Stimulated activated CD4-positive, alpha-beta T cell treated with anti-CD3 and anti-CD28 coated beads, Interleukin-15, amount 100 ng/mL, for 48 hours (primary cell): ENCODE results near the gene MVK.

Experiments
- DNase-seq, 2 donors: peaks; one replicate each; pipeline ENCODE4 v3.0.0-alpha.2; 2020; ENCODE audit warnings: low read depth in 2 of 2

The MVK gene

DNA sequence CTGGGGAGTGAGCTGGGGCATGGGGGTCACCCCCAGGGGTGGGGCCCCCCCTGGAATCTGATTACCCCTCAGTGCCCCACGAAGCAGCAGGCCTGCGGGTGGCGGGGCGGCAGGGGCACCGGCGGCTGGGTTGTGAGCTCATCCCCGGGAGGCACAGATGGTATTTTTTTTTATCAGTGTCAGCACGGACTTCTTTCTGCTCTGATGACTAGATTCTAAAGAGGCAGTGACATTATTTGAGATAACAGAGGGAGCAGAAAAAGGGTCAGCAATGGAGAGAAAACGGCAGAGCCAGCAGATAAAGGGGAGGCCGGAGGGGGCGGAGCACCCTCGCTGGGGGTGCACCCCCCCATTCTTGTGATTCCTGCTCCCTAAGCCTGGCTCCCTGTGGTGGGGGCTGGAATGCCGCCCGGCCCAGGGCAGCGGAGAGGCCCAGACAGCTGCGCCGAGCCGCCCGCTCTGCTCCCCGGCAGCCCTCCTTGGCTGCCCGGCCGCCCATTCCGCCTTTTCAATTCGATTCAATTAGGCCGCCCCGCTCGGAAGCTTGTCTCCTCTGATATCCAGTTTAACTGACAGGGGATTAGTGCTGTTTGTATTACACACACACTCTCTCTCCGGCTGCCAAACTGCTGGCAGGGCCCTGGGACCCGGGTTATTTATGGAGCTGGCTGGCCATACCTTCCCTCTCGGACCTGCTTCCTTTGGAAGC, 32.9 kb downstream of the MVK start:
- no peak for DNase-seq

DNA sequence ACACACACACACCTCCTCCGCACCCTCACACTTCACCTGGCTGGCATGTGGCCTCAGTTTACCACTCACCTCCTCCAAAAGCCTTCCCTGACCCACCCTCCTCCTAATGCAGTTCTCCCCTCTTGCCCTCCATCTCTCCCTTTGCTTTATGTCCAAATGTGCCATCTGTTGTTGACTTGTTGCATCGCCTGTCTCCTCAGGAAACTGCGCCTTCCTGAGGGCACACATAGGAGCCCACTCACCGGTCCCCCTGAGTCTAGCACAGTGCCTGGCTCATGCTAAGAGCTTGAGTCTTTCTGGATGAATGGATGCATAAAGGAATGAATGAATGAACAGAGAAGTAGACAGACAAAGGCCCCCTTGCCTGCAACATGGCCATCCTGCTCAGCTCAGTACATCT, 34.0 kb downstream of the MVK start:
- DNase-seq, result no peak

DNA sequence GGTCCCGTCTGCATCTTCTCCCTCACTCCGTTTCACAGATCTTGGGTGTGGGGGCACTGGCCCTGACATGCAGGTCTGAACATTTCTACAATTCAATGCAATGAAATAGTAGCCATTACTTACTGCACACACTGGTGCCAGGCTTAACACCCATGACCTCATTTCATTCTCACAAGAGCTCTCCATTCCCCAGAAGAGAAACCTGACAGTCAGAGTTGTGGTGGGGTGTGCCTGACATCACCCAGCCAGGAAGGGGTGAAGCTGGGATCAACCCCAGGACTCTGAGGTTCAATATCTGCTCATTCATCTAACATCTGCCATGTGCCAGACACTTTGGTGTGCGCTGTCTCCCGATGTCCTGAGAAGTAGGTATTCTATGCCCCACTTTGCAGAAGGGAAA, 34.7 kb downstream of the MVK start:
- DNase-seq, result no peak

DNA sequence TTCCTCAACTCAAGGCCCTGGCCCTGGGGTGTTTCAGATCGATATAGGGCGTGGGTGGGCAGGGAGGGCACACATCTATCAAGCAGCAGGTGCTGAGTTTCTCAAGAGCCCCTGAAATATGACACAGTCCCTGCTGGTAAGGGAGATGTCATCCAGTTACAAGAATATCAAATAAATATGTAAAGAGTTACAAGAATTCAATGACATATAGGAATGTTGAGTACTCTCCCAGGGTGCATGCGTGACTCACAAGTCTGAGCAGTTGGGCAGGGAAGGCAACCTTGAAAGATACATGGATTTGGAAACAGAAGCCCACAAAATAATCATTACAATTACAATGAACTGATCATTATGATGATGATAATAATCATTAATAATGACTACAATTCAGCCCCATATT, 35.2 kb downstream of the MVK start:
- no peak for DNase-seq

DNA sequence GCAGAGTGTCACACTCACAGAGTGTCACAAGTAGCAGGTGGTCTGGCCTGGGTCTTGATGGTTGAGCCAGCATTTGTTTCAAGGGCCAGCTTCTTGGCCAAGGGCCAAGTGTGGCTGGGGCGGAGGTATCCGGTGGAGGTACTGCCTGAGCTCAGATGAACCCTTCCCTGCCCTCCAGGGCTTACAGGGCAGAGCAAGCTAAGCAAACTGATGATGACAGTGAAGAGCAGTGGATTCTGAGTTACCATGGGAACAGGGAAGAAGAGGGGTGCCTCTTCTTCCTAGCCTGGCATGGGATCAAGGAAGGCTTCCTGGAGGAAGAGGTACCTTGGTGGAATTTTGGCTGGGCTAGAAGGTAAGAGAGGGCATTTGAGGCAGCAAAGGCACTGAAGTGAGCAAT, 35.7 kb downstream of the MVK start:
- DNase-seq, result no peak

DNA sequence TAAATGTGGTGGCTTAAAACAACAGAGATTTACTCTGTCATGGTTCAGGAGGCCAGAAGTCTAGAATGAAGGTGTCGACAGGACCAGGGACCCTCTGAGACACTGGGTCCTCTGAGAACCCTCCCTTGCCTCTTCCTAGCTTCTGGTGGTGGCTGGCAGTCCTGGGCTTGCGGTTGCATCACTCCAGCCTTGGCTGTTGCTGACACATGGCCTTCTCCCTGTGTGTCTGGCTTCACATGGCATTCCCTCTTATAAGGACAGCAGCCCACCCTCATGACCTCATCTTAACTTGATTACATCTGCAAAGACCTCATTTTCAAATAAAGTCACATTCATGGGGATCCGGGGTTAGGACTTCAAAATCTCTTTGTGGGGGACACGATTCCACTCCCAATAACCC, 36.9 kb downstream of the MVK start:
- no peak for DNase-seq

DNA sequence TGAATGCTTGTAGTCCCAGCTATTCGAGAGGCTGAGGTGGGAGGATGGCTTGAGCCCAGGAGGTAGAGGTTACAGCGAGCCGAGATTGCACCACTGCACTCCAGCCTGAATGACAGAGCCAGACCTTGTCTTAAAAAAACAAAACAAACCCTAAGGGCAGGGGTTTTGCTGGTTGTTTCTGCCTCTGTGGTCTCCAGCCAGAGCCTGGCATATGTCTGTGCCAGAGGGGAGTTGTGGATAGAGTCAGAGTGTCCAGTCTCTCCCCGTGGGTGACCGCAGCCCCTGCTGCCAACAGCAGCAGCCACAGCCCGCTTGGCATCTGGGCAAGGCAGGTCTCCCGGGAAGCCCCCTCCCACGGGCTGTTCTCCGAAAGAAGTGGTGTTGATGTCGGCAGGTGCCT, 37.6 kb downstream of the MVK start:
- no peak for DNase-seq

DNA sequence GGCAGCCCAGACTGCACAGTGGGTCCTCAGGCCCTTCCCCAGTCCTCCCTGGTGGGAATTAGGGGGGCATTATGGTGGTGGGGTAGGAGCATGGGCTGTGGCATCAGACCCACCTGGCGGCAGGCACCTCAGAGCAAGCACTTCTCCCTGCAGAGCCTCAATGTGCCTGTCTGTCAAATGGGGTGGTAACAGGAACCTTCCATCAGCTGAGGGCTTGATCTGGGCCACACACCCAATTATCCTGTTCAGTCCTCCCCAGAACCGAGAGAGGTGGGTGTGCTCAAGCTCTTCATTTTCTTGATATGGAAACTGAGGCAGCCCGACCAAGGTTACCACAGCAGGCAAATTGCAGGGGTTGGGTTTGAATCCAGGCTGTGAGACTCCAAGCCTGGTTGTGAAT, 38.4 kb downstream of the MVK start:
- no peak for DNase-seq

DNA sequence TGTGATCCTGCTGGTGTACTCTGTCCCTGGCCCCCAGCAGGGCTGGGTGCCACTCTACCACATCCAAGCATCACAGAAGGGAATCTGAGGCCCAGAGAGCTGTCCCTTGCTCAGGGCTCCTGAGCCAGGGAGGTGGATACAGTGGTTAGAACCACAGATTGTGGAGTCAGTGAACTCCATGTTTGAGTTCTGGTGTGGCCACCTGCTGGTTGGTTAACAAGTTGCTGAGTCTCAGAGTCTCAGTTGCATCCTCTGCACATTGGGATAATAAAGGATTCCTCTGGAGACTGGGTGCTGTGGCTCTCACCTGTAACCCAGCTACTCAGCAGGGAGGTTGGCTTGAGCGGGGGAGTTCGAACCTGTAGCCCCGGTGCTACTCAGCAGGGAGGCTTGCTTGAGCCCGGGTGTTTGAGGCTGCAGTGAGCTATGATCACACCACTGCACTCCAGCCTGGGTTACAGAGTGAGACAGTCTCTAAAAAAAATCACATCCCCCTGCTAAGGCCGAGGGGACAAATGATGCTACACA, 39.4 kb downstream of the MVK start:
- no peak for DNase-seq

DNA sequence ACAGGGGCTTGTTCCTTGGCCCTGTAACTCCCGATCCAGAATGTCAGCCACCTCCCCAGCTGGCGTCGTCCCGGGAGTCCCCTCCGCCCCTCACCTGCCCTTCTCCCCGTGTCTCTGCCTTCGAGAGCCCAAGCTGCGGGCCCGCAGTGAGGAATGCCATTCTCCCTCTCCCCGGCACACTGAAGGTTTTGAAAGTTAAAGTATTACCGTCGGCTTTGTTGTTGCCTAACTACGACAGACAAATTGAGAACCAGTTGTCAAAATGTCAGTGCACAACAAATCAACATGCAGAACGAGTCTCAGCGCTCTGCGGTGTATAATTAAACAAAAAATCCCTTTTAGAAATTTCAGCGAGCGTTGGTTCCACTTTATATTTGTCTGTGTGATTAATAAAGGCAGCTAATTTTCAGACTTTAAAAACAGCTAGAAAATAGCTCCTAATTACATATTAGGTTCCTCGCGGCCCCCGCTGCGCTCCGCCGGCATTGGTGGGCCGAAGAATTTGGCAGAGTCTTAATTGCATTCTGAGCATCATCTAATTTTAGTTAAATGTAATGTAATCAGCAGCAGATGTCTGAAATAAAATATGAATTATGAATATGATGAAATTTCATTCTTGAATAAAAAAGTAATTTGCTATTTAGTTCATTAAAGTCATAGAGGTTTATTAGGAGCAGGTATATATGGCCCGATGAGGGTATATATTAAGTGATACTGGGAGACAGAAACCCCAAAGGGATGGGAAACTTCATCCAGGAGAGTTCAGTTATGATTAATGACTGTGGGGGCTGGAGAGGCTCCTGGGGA, 40.3 kb downstream of the MVK start:
- DNase-seq, result no peak

DNA sequence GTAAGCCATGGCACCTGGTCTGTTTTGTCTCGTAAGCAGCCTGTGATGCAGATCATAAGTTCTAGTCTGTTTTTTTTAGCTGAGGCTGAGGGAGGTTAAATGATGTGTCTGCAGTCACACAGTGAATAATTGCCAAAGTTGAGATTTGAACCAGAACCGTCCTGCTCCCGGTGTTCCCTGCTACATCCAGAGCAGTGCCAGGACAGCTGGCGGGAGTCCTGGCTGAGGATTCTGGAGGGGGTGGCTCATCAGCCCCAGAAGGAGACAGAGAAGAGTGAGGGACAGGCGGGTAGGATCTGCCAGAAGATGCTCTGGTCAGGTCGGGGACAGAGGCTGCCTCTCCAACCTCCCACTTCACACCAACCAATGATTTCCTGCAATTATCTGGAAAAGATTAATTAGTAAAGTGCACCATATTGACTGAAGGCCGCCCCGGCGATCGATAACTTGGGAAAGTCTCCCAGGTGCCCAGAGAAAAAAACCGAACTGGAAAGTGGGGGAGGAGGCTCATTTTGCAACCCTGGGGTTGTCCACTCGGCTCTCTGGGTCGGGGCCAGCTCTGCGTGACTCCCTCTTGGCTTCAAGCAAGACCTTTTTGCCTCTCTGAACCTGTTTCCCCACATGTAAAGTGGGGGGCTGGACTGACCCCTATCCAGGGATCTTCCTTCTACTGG, 42.1 kb downstream of the MVK start:
- no peak for DNase-seq

DNA sequence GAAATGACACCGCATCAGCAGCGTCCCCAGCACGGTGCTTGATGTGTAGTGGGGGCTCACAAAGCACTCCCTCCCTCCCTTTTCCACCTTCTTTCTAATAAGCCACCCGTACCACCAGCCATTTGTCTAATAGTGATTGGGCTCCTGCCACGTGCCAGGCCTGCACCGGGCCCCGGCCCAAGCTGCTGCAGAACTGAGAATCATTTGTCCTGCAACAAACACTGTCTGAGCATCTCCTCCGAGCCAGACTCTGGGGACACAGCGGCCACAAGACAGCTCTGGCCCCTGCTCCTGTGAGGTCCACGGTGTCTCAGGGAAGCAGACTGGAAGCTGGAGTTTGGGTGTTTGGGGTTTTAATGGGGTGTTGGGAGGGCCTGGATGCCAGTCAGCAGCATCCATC, 43.9 kb downstream of the MVK start:
- no peak for DNase-seq

DNA sequence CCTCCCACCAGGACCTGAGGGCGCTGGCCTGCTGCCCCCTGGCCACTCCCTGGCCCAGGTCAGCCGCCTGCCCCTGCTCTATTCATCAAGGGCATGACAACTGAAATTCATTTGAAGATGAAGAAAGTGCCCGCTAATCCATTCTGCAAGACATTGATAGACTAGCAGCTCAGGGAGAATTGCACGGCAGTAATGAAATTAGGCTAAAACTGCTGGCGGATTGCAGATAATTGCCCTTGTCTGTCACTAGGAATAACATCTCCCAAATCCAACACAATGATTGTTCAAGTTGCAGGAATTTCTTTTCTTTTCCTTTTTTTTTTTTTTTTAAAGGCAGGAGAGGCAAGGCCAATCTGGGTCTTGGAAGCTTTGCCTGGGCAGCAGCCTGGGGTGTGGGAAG, 44.5 kb downstream of the MVK start:
- no peak for DNase-seq

DNA sequence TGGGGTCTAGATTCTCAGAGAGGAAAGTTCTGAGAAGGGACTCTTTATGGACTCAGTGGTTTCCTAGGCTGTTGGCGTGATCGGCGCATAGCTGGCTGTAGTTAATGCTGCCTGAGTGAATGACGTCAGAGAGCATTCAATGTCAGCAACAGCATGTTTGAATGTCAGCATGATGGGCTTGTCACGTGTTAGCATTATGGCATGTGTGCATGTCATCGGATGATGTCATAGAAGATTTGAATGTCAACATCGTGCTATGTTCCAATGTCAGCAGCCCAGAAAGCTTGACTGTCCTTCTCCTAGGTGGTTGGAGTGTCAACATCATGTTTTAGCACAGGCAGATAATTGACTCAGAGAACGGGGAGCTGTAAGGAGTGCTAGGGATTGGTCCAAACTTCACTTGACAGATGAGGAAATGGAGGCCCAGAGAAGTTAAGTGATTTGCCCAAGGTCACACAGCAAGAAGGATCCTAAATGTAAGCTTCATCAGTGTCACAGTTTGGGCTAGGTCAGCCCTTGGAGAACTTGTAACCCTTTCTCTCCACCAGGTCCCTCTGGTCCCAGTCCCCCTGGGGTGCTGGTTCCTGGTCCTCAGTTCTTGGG, 45.5 kb downstream of the MVK start:
- no peak for DNase-seq

DNA sequence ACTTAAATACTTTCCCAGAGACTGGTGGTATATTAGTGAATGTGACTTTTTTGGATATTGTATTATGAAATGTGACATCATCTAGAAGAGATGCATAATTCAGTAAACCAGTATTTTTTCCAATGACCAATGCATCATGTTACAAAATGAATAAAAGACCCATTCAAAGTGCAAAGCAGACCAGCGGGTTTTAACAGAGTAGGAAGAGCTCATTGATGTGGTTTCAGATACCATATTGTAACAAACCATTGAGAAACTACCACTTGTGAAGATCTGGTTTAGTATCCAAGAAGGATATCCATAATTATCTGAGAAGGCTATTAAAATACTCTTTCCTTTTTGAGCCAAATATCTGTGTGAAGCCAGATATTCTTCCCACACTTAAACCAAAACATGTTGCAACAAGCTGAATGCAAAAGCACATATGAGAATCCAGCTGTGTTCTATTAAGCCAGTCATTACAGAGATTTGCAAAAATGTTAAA, 47.7 kb downstream of the MVK start:
- no peak for DNase-seq

DNA sequence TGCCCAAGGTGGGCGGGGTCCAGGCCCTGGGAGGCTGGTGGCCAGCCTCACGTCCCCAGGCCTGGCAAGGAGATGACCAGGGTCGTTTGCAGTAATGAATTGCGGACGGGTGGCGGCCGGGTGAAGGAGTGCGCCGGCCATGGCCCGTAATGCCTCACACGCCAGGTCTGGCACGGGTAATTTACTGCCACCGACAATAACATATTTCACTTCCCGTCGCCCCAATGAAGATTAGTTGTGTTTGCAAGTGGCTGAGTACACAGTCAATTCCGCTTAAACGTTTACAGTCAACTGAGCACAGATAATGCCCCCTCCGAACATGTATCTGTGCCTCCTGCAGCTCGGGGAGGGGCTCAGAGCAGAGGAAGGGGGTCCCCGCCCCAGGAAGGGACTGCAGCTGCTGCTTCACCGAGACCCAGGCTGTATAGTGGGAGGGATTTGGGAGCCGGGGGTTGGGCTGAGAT, 48.3 kb downstream of the MVK start:
- no peak for DNase-seq

DNA sequence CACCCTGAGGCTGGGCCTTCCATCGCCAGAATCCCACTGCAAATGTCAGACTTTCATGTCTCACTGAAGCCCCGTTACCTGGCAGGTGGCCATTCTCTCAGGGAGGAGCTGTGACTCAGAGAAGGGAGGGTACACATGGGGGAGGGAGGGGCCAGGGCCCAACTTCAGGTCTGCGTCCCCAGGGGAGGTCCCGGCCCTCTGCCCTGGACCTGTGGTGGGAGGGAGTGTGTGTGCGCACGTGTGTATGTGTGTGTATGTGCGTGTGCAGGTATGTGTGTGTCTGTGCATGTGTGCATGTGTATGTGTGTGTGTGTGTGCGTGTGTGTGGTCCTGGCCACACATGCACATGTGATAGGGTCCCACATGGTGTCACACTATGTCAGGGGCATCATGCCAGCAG, 50.9 kb downstream of the MVK start:
- DNase-seq, result no peak

DNA sequence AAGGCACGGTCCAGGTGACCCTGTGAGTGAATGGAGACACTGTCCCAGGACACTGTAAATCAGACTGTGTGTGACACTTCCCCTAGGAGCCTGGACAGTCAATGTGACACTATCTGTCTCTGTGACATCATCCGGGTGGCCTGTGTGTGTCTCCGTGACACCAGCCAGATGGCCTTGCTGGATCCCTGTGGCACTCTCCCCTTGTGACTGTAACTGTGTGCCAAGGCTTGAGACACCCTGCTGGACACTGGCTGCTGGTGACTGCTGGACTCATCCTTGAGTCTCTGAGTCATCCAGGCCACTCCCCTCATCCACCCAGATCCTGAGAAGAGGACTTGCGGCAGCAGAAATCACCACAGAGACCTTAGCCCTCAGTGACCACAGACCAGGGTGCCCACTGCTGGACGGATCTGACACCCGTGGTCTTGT, 51.6 kb downstream of the MVK start:
- no peak for DNase-seq

DNA sequence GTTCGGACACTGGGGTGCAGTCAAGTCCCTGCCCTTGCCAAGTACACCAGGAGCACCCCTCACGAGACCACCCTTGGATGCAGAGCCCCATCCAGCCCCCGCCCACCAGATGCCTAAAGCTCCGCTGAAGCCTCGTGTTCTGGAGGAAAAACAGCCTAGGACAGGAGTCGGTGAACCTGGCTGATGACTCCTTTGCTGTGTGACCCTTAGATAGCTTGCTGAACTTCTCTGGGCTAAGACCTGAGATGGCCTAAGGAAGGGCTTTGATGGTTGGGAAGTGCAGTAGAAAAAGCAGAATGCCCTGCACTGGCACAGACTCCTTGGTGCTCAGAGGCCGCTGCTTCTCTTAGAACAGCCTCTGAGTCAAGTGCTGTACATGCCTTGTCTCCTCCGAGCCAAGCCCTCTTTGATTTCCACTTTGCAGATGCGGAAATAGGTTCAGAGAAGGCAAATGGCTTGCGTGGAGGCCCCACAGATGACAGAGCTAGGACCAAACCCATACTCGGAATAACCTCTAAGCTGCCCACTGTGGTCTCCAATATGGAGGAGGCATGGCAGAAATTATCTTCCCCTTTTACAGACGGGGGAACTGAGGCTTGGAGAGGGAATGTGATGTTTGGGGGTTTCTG, 52.3 kb downstream of the MVK start:
- DNase-seq, result no peak

DNA sequence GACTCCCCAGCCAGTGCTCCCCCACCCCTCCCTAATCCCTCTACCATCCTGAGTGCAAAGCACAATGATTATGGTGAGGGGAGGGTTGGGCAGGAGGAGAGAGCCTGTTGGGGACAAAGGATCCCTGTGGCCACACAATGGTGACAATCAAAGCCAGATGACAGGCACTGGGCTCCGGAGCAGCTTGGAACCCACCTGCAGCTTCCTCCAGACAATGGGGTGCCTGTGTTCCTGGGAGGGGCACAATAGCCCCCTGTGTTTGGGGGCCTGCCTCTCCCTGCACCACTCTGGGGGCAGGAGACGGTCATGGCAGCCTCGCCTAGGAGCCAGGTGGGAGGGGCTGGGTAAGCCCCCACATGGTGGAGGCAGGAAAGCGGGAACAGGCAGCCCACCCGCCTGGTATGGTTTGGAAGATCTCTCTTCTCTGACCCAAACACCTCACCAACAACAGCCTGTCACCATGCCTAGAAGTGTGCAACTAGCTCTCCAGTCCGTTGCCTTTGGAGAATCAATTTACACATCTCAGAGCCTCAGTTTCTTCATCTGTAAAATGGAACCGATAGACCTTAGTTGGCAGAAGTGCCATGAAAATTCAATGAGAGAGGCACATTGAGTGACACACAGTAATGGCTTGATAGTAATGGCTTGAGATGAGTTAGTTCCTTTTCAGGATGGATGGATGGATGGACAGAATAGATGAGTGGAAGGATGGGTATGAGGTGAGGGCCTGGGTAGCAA, 53.0 kb downstream of the MVK start:
- no peak for DNase-seq

DNA sequence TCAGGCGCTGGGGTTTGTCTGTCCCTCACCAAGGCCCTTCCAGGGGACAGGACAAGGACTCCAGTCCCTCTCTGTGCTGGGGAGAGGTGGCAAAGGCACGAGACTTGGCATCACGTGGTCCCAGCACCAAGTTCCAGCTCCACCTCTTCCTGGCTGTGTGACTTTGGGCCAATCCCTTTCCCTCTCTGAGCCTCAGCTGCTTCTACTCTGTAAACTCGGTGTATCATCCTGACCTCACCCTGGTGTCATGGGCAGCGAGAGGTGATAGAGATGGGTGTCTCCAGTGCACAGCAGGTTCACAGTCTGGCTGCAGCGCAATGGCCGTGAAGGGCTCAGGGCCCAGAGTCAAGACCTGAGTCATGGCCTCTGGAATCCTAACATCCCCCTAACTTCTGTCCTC, 54.0 kb downstream of the MVK start:
- no peak for DNase-seq
